Astrocyte (in vitro differentiated cells and primary cell): ENCODE data around the gene PMM2. TPM values are rescaled to one million over a fixed set of nuclear protein-coding genes. Genes with fewer than 3 reads are reported as not detected.
"Not testable (repeated sequence)": the region's sequence is repeated elsewhere in the genome, so short reads cannot be mapped to it uniquely, and the experiment has no call there.

ENCODE experiments used
- DNase-seq: peaks from one replicate; pipeline ENCODE4 v3.0.0-alpha.2; 2010; ENCODE audit warnings: low read depth
- FAIRE-seq: peaks from 2 replicates; lab custom pipeline; 2011; peaks lifted over from hg19 to GRCh38; lab: Jason Lieb, UNC
- H2AFZ ChIP-seq: 2 replicates; pipeline ENCODE4 v1.6.0; 2012; ENCODE audit warnings: low read depth, low read length, inconsistent platforms
- H3K27ac ChIP-seq: 2 replicates; pipeline ENCODE4 v1.5.1; 2011; ENCODE audit warnings: low read depth, low read length, inconsistent platforms
- H3K27me3 ChIP-seq: 2 replicates; pipeline ENCODE4 v1.6.0; 2011; ENCODE audit warnings: low read length, inconsistent platforms; ENCODE audit not compliant: insufficient read depth
- H3K36me3 ChIP-seq: 2 replicates; pipeline ENCODE4 v1.5.1; 2011; ENCODE audit warnings: low read length, inconsistent platforms; ENCODE audit not compliant: insufficient read depth
- H3K4me1 ChIP-seq: 2 replicates; pipeline ENCODE4 v1.5.1; 2011; ENCODE audit warnings: low read length, inconsistent platforms; ENCODE audit not compliant: insufficient read depth
- H3K4me2 ChIP-seq: 2 replicates; pipeline ENCODE4 v1.6.0; 2012; ENCODE audit warnings: low read length, inconsistent platforms
- H3K4me3 ChIP-seq: 2 replicates; pipeline ENCODE4 v1.5.1; 2011; ENCODE audit warnings: low read depth, mild to moderate bottlenecking, low read length, inconsistent platforms; ENCODE audit not compliant: insufficient read depth
- H3K79me2 ChIP-seq: 2 replicates; pipeline ENCODE4 v1.6.0; 2012; ENCODE audit warnings: mild to moderate bottlenecking, low read length, inconsistent platforms; ENCODE audit not compliant: insufficient read depth
- H3K9ac ChIP-seq: 2 replicates; pipeline ENCODE4 v1.6.0; 2012; ENCODE audit warnings: mild to moderate bottlenecking, low read length, inconsistent platforms
- H3K9me3 ChIP-seq: 2 replicates; pipeline ENCODE4 v1.5.1; 2012; ENCODE audit warnings: low read depth, mild to moderate bottlenecking, low read length, inconsistent platforms; ENCODE audit not compliant: insufficient read depth
- H4K20me1 ChIP-seq: 2 replicates; pipeline ENCODE4 v1.6.0; 2012; ENCODE audit warnings: low read length, inconsistent platforms; ENCODE audit not compliant: insufficient read depth
- H3K27ac Mint-ChIP-seq: one replicate; pipeline ENCODE4 v1.8.0; 2021; ENCODE audit warnings: mild to moderate bottlenecking, mixed read lengths; ENCODE audit not compliant: unreplicated experiment
- H3K27me3 Mint-ChIP-seq: one replicate; pipeline ENCODE4 v1.8.0; 2021; ENCODE audit warnings: low read depth, mixed read lengths; ENCODE audit not compliant: unreplicated experiment
- H3K36me3 Mint-ChIP-seq: one replicate; pipeline ENCODE4 v1.8.0; 2021; ENCODE audit warnings: low read depth, mixed read lengths; ENCODE audit not compliant: unreplicated experiment
- H3K4me1 Mint-ChIP-seq: one replicate; pipeline ENCODE4 v1.8.0; 2021; ENCODE audit warnings: low read depth, mixed read lengths; ENCODE audit not compliant: unreplicated experiment
- H3K4me3 Mint-ChIP-seq: one replicate; pipeline ENCODE4 v1.8.0; 2021; ENCODE audit warnings: mild to moderate bottlenecking, moderate library complexity, mixed read lengths; ENCODE audit not compliant: unreplicated experiment
- H3K9me3 Mint-ChIP-seq: one replicate; pipeline ENCODE4 v1.8.0; 2021; ENCODE audit warnings: mild to moderate bottlenecking, mixed read lengths; ENCODE audit not compliant: unreplicated experiment
- CTCF ChIP-seq: IDR thresholded peaks from 2 replicates; pipeline ENCODE4 v1.5.1; 2011; ENCODE audit warnings: low read depth, mild to moderate bottlenecking, inconsistent platforms, low read length, moderate library complexity; ENCODE audit not compliant: insufficient read depth
- EZH2 ChIP-seq: IDR thresholded peaks from 2 replicates; pipeline ENCODE4 v1.6.1; 2012; ENCODE audit warnings: mild to moderate bottlenecking, low read length, inconsistent platforms; ENCODE audit not compliant: insufficient read depth
- total RNA-seq: library from RNA; stranded (reverse); gene quantifications from 2 replicates; pipeline ENCODE4 v1.2.1, GENCODE V29; 2021

PMM2 gene
- total RNA-seq, 1 donor from 2014 or later: 57.8 TPM

- Histone ChIP-seq H3K4me2 (no peak overlapping the region), H3K4me1 (peaks cover 25% of the 10 kb centered on the region), H3K27ac (no peak overlapping the region), H3K27me3 (no peaks in the 10 kb centered on the region), H3K4me3 (no peak overlapping the region), H3K79me2 (peaks cover 9% of the 10 kb centered on the region), H3K36me3 (no peaks in the 10 kb centered on the region), H4K20me1 (peaks cover 6% of the 10 kb centered on the region), H3K9ac (no peak overlapping the region), H3K9me3 (no peaks in the 10 kb centered on the region), H2AFZ (no peak overlapping the region)
- H3K4me3 Mint-ChIP-seq: no peak overlapping the region
- H3K4me1 Mint-ChIP-seq: peaks cover 9% of the 10 kb centered on the region
- FAIRE-seq (no peak), DNase-seq (no peak)
- H3K9me3 Mint-ChIP-seq: no peaks in the 10 kb centered on the region
- no peak overlapping the region for H3K27ac Mint-ChIP-seq
- no peaks in the 10 kb centered on the region for H3K27me3 Mint-ChIP-seq
- H3K36me3 Mint-ChIP-seq: no peaks in the 10 kb centered on the region
- TF ChIP-seq CTCF: no peak
- no peak for TF ChIP-seq EZH2
These were observed 74.4 kb downstream of the PMM2 start for GRCh38 chr16:8872071-8872470.

GRCh38 chr16:8872967-8873865, 75.6 kb downstream of the PMM2 start:
- FAIRE-seq: no peak
- Mint-ChIP-seq H3K36me3 (no peaks in the 10 kb centered on the region), H3K4me3 (no peak overlapping the region), H3K4me1 (peaks cover 10% of the 10 kb centered on the region), H3K27me3 (no peaks in the 10 kb centered on the region), H3K9me3 (no peaks in the 10 kb centered on the region), H3K27ac (no peak overlapping the region)
- Histone ChIP-seq H3K27ac (no peak overlapping the region), H3K4me2 (no peak overlapping the region), H2AFZ (no peak overlapping the region), H3K79me2 (no peaks in the 10 kb centered on the region), H3K4me1 (peaks cover 19% of the 10 kb centered on the region), H3K27me3 (no peaks in the 10 kb centered on the region), H3K9me3 (no peaks in the 10 kb centered on the region), H3K9ac (no peak overlapping the region), H4K20me1 (no peaks in the 10 kb centered on the region), H3K36me3 (no peaks in the 10 kb centered on the region), H3K4me3 (no peak overlapping the region)
- peak; percentile 26 for TF ChIP-seq CTCF
- no peak for TF ChIP-seq EZH2
- DNase-seq: no peak

GRCh38 chr16:8873866-8874195, 76.2 kb downstream of the PMM2 start:
- not testable (repeated sequence) for H3K27ac Mint-ChIP-seq, H3K4me3 Mint-ChIP-seq, H3K27me3 ChIP-seq, H3K9ac ChIP-seq, H3K36me3 ChIP-seq, H2AFZ ChIP-seq, DNase-seq, FAIRE-seq, H3K27me3 Mint-ChIP-seq, H4K20me1 ChIP-seq, H3K4me3 ChIP-seq, H3K36me3 Mint-ChIP-seq, H3K9me3 ChIP-seq, H3K4me2 ChIP-seq, H3K9me3 Mint-ChIP-seq, H3K79me2 ChIP-seq, H3K27ac ChIP-seq
- H3K4me1 ChIP-seq: peaks cover 25% of the 10 kb centered on the region
- peaks cover 15% of the 10 kb centered on the region for H3K4me1 Mint-ChIP-seq
